Loucy (cell line): Measurements from ENCODE around the gene CDH24.
"Not testable (repeated sequence)": the region's sequence is repeated elsewhere in the genome, so short reads cannot be mapped to it uniquely, and the experiment has no call there.

Experiments used
- H2AFZ ChIP-seq: fragments of 200-600 bp; sonication (generic); 2 replicates; pipeline ENCODE4 v1.6.0; 2016; ENCODE audit warnings: antibody characterized with exemption, mild to moderate bottlenecking, low read length, moderate library complexity
- H3F3A ChIP-seq: fragments of 200-600 bp; 2 replicates; pipeline ENCODE4 v1.6.0; 2016; ENCODE audit warnings: antibody characterized with exemption, low read depth, mild to moderate bottlenecking
- H3K27me3 ChIP-seq: fragments of 200-600 bp; sonication (generic); 2 replicates; pipeline ENCODE4 v1.6.1; 2014; ENCODE audit warnings: low read length, mild to moderate bottlenecking; ENCODE audit not compliant: insufficient read depth, poor library complexity, severe bottlenecking
- H3K36me3 ChIP-seq: fragments of 200-600 bp; sonication (generic); 2 replicates; pipeline ENCODE4 v1.6.1; 2016; ENCODE audit warnings: low read length; ENCODE audit not compliant: insufficient read depth
- H3K4me1 ChIP-seq: fragments of 200-600 bp; sonication (generic); 2 replicates; pipeline ENCODE4 v1.5.1; 2014; ENCODE audit warnings: low read length, mild to moderate bottlenecking; ENCODE audit not compliant: insufficient read depth, poor library complexity, severe bottlenecking
- H3K4me2 ChIP-seq: fragments of 200-600 bp; sonication (generic); 2 replicates; pipeline ENCODE4 v1.6.0; 2014; ENCODE audit warnings: antibody characterized with exemption, low read length, low read depth, mild to moderate bottlenecking; ENCODE audit not compliant: poor library complexity, severe bottlenecking
- H3K4me3 ChIP-seq: fragments of 200-600 bp; sonication (generic); 2 replicates; pipeline ENCODE4 v1.5.1; 2014; ENCODE audit warnings: low read length, mild to moderate bottlenecking, mixed read lengths; ENCODE audit not compliant: poor library complexity, severe bottlenecking
- H3K79me2 ChIP-seq: fragments of 200-600 bp; sonication (generic); 2 replicates; pipeline ENCODE4 v1.6.1; 2014; ENCODE audit warnings: low read length; ENCODE audit not compliant: insufficient read depth
- H3K9ac ChIP-seq: fragments of 200-600 bp; sonication (generic); 2 replicates; pipeline ENCODE4 v1.6.0; 2014; ENCODE audit warnings: mild to moderate bottlenecking, low read depth, low read length, moderate library complexity; ENCODE audit not compliant: poor library complexity, severe bottlenecking
- H3K9me2 ChIP-seq: fragments of 200-600 bp; sonication (generic); replicated peaks from 2 replicates; pipeline ENCODE4 v1.6.1; 2016; ENCODE audit warnings: low read depth, low read length, mixed read lengths
- H3K9me3 ChIP-seq: fragments of 200-600 bp; sonication (generic); 2 replicates; pipeline ENCODE4 v1.6.1; 2014; ENCODE audit warnings: mild to moderate bottlenecking, antibody characterized with exemption, low read length, low read depth; ENCODE audit not compliant: insufficient read depth
- H4K20me1 ChIP-seq: fragments of 200-600 bp; sonication (generic); 2 replicates; pipeline ENCODE4 v1.6.0; 2014; ENCODE audit warnings: antibody characterized with exemption, low read length, mild to moderate bottlenecking; ENCODE audit not compliant: insufficient read depth, poor library complexity, severe bottlenecking
- EZH2phosphoT487 ChIP-seq: fragments of 200-600 bp; IDR thresholded peaks from 2 replicates; pipeline ENCODE4 v1.6.1; 2018; ENCODE audit warnings: antibody characterized with exemption, mild to moderate bottlenecking, moderate library complexity, borderline replicate concordance
- TF ChIP-seq, protein P1 (sequence below): fragments of 200-600 bp; sonication (generic); conservative IDR thresholded peaks from 2 replicates; pipeline ENCODE4 v1.5.1; 2014; ENCODE audit warnings: mild to moderate bottlenecking, antibody characterized with exemption, low read length

Gene CDH24

DNA sequence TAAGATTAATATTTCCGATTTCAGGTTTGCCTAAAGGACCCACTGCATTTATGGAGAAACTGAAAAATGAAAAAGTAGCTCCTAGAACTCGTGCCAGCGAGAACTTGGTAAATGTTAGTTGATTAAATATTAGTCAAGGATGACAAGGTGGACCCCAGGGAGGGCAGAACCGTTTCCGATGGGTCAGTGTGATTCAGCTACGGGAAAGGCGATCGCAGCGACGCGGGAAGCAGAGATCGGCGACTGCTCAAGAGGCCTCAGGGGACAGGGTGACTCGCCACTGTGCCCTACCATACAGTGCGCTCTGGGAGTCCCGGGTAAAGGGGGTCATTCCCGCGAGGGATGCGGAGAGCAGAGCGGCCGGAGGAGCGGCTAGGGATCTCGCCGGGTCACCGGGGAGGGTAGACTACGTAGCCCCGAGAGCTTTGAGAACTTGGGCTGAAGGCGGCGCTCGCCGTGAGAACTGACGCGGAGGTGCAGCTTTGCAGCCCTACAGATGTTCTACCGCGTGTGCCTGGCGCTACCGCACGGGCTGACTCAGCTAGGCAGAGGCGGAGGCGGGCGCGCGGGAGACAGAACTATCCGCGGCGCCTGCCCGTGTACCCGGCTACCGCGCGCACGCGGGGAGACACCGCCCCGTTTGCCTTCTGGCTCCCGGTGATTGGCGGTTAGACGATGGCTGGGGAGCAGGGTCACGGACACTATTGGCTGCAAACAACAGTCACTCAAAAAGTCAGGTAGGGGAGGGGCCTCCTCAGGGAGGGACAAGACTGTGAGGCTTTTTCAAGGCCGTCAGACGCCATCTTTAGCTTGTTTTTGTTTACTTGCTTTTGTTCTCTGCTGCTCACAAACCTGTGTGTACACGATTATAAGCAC is 50.5 kb downstream of the CDH24 start:
- Histone ChIP-seq H2AFZ (peak overlapping the region; percentile 83), H3K27me3 (no peaks in the 10 kb centered on the region), H3F3A (peaks cover 7% of the 10 kb centered on the region), H3K9ac (peak overlapping the region; percentile 85), H3K9me2 (no peaks in the 10 kb centered on the region), H3K79me2 (peaks cover 36% of the 10 kb centered on the region), H3K4me2 (peak overlapping the region; percentile 99), H3K36me3 (no peaks in the 10 kb centered on the region), H3K4me1 (peaks cover 46% of the 10 kb centered on the region), H3K4me3 (peak overlapping the region; percentile 96), H3K9me3 (no peaks in the 10 kb centered on the region), H4K20me1 (no peaks in the 10 kb centered on the region)
- TF ChIP-seq, protein P1, sequence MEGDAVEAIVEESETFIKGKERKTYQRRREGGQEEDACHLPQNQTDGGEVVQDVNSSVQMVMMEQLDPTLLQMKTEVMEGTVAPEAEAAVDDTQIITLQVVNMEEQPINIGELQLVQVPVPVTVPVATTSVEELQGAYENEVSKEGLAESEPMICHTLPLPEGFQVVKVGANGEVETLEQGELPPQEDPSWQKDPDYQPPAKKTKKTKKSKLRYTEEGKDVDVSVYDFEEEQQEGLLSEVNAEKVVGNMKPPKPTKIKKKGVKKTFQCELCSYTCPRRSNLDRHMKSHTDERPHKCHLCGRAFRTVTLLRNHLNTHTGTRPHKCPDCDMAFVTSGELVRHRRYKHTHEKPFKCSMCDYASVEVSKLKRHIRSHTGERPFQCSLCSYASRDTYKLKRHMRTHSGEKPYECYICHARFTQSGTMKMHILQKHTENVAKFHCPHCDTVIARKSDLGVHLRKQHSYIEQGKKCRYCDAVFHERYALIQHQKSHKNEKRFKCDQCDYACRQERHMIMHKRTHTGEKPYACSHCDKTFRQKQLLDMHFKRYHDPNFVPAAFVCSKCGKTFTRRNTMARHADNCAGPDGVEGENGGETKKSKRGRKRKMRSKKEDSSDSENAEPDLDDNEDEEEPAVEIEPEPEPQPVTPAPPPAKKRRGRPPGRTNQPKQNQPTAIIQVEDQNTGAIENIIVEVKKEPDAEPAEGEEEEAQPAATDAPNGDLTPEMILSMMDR: peak; percentile 39; the same call in 1 of the 2 replicates
- TF ChIP-seq EZH2phosphoT487: no peak

DNA sequence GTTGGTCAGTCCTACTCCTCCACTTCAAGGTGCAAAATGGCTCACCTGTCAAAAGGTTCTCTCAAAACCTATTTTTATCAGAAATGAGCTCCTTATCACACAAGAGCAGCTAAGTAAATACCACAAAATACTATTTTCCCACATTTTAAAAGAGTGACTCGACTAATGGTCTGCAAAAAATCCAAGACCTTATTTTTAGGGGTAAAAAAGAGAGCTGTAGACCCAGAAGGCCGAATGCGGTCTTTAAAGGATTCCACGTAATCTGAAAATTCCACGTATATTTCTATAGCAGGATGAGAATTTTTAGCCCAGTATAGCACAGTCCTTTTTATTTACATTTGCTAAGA is 51.2 kb downstream of the CDH24 start:
- Histone ChIP-seq H3K4me3 (peak overlapping the region; percentile 96), H3K4me1 (peaks cover 46% of the 10 kb centered on the region), H3K4me2 (peak overlapping the region; percentile 99), H3F3A (peaks cover 7% of the 10 kb centered on the region), H3K9me3 (no peaks in the 10 kb centered on the region), H3K9me2 (no peaks in the 10 kb centered on the region), H3K27me3 (no peaks in the 10 kb centered on the region), H2AFZ (peak overlapping the region; percentile 83), H3K36me3 (no peaks in the 10 kb centered on the region), H3K79me2 (peaks cover 36% of the 10 kb centered on the region), H3K9ac (peak overlapping the region; percentile 85), H4K20me1 (no peaks in the 10 kb centered on the region)
- TF ChIP-seq, protein P1: no peak

DNA sequence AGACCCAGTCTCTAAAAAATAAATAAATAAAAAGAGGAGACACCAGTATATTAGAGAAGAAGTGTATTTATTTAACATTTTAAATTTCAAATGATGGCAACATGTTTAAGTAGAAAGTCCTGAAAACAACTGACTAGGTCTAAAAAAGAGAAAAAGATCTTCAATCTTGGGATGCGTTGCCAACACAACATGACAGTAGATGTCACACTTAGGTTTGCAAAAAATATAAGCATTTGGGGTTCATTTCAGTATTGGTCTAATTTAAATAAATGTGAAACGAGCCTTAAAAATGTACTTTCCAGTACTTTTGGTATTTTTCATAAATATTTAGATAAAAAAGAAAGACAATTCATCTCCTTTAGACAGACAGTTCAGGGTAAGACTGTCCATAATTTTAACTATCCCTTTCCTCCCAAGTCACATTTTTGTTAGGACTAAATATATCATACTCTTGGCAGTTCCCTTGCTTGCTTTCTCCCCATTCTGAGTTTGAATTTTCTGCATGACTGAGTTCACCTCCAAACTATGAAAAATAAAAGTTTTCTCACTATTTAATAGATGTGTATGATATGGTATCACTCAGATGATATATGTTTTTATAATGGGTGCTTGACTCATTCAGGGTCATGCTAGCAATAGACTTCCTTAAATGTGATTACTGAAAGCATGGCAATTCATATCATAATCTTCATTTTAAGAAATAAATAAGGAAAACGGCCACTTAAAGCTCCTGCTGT is 51.7 kb downstream of the CDH24 start:
- H3K27me3 ChIP-seq: no peaks in the 10 kb centered on the region
- H3K4me1 ChIP-seq: peaks cover 46% of the 10 kb centered on the region
- H3F3A ChIP-seq: peaks cover 7% of the 10 kb centered on the region
- H4K20me1 ChIP-seq: no peaks in the 10 kb centered on the region
- H3K4me3 ChIP-seq: peak overlapping the region; percentile 96
- TF ChIP-seq EZH2phosphoT487: no peak
- TF ChIP-seq, protein P1: no peak
- H2AFZ ChIP-seq: no peak overlapping the region
- no peaks in the 10 kb centered on the region for H3K36me3 ChIP-seq
- peak overlapping the region; percentile 85 for H3K9ac ChIP-seq
- no peaks in the 10 kb centered on the region for H3K9me2 ChIP-seq
- peaks cover 36% of the 10 kb centered on the region for H3K79me2 ChIP-seq
- H3K9me3 ChIP-seq: no peaks in the 10 kb centered on the region
- peak overlapping the region; percentile 99 for H3K4me2 ChIP-seq

DNA sequence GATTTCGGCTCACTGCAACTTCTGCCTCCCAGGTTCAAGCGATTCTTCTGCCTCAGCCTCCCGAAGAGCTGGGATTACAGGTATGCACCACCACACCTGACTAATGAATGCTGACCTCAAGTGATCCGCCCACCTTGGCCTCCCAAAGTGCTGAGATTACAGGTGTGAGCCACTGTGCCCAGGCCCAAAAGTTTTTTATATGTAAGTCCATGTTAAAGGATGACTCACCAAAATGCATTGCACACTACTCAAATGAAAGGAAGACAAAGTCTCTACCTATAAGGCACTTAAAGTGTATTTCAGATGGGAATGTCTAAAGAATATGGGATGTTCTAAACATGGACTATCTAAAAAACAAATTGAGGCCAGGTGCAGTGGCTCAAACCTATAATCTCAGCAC is 53.0 kb downstream of the CDH24 start:
- not testable (repeated sequence) for H3K9me3 ChIP-seq, H3K4me3 ChIP-seq

More for the DNA sequence above, 53.0 kb downstream of the CDH24 start:
- Histone ChIP-seq H3K79me2 (peaks cover 31% of the 10 kb centered on the region), H3K4me1 (peaks cover 39% of the 10 kb centered on the region)
- H3K4me2 ChIP-seq, H4K20me1 ChIP-seq, H2AFZ ChIP-seq, H3K9me2 ChIP-seq, H3K27me3 ChIP-seq, H3F3A ChIP-seq, H3K9ac ChIP-seq, H3K36me3 ChIP-seq: not testable (repeated sequence)
